Heart left ventricle (tissue), 13 donors: ENCODE data around the gene SLK.

Experiments
- CTCF ChIP-seq, 12 donors: fragments of 200-600 bp; sonication (generic) in 4 of 12; IDR thresholded peaks; one replicate each; pipeline versions ENCODE4 v1.5.0 to v1.8.0; 2018 to 2022; ENCODE audit warnings: antibody characterized with exemption in 12 of 12, mild to moderate bottlenecking in 5 of 12
- POLR2A ChIP-seq, 2 donors: fragments of 450-650 bp; IDR thresholded peaks; one replicate each; pipeline ENCODE4 v1.6.1; 2017; ENCODE audit warnings: antibody characterized with exemption in 2 of 2, mild to moderate bottlenecking in 2 of 2, moderate library complexity in 2 of 2
- donor health status: ischemic (EF 13 %, LVEDD 7.1; RV severe dilation, severe dysfunction).
- donor health status: DM: no; HTN: yes; CAD: no.
- donor health status: DM: no; HTN: no; CAD: no.
- donor health status: ischemic (EF 25% LVEDD 6.9; RV normal size, moderate dysfunction).
- donor health status: ischemic (EF 25% LVEDD 5.7; RV mildly dilated, moderate dysfunction).
- donor health status: ischemic (EF 35%, LVEDD 5.7; RV mildly dilated, moderate dysfunction).
- donor health status: nonischemic (EF 11% LVEDD 7.7; RV severe dilation, severe dysfunction).
- donor health status: DM: yes; HTN: yes; CAD: no.
- donor health status: PGD.
- donor health status: ischemic (EF 29% LVEDD 5.4; RV normal size, mild dysfunction).
- donor health status: nonischemic (EF 23%, LVEDD 6.1; RV moderate dilation, normal function).

- no peak for TF ChIP-seq CTCF (IDR thresholded peaks at IDR 0.05)
- TF ChIP-seq POLR2A (IDR thresholded peaks at IDR 0.05): no peak
Observed at GRCh38 chr10:103936022-103936421, 30.9 kb upstream of the SLK start.
